SJSA1 (cell line): ENCODE measurements around the gene HOOK2. TPM values are rescaled to one million over a fixed set of nuclear protein-coding genes. Genes with fewer than 3 reads are reported as not detected.

Experiments used
- DNase-seq, 2 experiments: peaks; one replicate each; pipeline ENCODE4 v3.0.0-alpha.2; 2015 to 2020; ENCODE audit warnings: low spot score in 2 of 2, low read depth in 1 of 2
- H3K27ac ChIP-seq: fragments of 250-450 bp; sonication (Bioruptor Pico); 2 replicates; pipeline ENCODE4 v1.5.1; 2020; ENCODE audit warnings: mild to moderate bottlenecking, moderate library complexity
- H3K27me3 ChIP-seq: fragments of 250-450 bp; sonication (Bioruptor Pico); replicated peaks from 2 replicates; pipeline ENCODE4 v1.5.1; 2020; ENCODE audit warnings: mild to moderate bottlenecking, moderate library complexity
- H3K36me3 ChIP-seq: fragments of 250-450 bp; sonication (Bioruptor Pico); 2 replicates; pipeline ENCODE4 v1.5.1; 2020; ENCODE audit warnings: mild to moderate bottlenecking
- H3K4me1 ChIP-seq: fragments of 250-450 bp; sonication (Bioruptor Pico); replicated peaks from 2 replicates; pipeline ENCODE4 v1.6.1; 2021; ENCODE audit warnings: mild to moderate bottlenecking
- H3K4me3 ChIP-seq: fragments of 250-450 bp; sonication (Bioruptor Pico); 2 replicates; pipeline ENCODE4 v1.5.1; 2020; ENCODE audit warnings: mild to moderate bottlenecking
- H3K9me3 ChIP-seq: fragments of 250-450 bp; sonication (Bioruptor Pico); replicated peaks from 2 replicates; pipeline ENCODE4 v1.5.1; 2020; ENCODE audit warnings: mild to moderate bottlenecking
- total RNA-seq: library from RNA; depleted of rRNA; stranded (reverse); fragments of >200 nt; shearing (Covaris generic); gene quantifications from 2 replicates; pipeline ENCODE4 v1.2.3, GENCODE V29; 2014

Gene HOOK2
- total RNA-seq, 1 experiment from 2014 or later = 12.4 TPM

DNA sequence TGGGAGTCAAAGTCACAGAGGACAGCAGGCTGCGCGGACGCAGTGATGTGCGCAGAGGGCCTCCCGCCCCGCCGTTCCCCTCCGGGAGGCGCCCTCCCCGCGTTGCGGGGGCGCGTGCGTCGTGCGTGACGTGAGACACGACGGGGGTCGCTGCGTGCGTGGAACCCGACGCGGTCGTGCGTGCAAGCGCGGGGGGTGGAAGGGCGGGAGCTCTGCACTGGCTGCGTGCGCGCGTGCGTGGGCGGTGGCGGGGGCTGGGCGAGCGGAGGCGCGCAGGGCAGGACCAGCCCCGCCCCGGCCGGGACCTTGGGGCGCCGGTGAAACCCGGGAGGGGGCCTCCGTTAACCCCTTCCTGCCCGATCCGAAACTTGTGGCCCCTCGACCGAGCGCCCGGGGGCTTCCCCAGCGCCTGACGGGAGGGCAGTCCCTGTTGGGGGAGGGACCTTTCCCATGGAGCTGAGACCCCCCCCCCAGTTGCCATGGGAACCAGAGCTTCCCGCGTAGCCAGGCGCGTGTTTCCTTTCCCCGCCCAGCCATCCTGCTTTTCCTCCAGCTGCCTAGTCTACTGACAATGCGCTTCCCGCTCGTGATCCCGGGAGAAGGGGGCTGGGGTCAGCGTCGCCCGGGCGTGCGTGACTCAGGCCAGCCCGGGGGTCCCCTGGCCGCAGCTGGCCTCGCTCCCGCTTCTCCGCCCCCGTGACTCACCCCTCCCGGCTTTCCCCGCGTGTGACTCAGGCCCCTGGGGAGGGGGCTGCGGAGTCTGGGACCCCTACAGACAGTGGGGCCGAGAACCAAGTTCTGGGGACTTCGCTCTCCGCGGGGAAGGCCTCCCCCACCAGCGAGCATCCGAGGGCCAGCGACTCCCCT is 7.3 kb upstream of the HOOK2 start:
- Histone ChIP-seq H3K4me3 (peak overlapping the region; percentile 38), H3K36me3 (no peaks in the 10 kb centered on the region), H3K27me3 (no peaks in the 10 kb centered on the region), H3K9me3 (no peaks in the 10 kb centered on the region), H3K4me1 (peaks cover 76% of the 10 kb centered on the region), H3K27ac (peak overlapping the region; percentile 77)
- peak; percentile 91 for DNase-seq

DNA sequence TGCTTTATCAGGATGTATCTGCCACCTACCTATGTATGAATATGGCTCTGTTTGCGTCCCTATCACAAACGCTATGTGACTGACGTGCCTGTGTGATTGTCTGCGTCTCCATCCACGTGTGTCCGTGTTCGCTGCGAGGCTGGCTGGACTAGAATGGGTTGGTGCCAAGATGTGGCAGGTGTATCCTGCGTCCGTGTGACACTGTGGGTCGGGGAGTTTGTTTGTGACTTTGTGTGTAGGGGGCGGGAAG is 6.7 kb upstream of the HOOK2 start:
- Histone ChIP-seq H3K9me3 (no peaks in the 10 kb centered on the region), H3K4me1 (peaks cover 74% of the 10 kb centered on the region), H3K4me3 (peak overlapping the region; percentile 38), H3K27ac (peak overlapping the region; percentile 77), H3K27me3 (no peaks in the 10 kb centered on the region), H3K36me3 (no peaks in the 10 kb centered on the region)
- no peak for DNase-seq

DNA sequence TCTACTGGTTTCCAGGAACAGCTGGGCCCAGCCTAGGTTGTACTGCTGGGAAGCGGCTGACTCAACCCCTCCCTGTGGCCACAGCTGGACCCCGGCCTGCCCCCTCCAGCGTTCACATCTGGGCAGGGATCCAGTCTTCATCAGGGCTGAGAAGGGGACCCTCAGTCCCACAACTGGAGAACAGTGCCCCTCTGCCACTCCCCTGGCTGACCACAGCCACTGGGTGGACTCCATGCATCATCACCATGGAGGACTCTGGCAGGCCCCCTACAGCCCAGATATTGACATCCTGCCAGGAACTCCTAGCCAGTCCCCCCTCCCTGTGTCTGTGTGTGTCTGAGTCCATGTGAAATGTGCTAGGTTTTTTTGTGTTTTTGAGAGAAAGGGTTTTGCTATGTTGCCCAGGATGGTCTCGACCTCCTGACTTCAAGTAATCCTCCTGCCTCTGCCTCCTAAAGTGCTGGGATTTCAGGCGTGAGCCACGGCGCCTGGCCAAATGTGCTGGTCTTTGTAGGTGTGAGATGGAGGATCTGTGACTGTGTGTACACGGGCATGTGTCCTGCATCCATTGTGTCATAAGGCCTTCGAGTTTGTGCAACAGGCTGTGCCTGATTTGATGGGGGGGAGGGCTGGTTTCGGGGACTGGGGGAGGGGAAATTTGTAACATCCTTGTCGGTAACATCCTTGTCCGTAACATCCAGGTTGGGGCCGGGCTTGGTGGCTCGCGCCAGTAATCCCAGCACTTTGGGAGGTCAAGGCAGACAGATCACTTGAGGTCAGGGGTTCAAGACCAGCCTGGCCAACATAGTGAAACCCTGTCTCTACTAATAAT is 4.0 kb upstream of the HOOK2 start:
- Histone ChIP-seq H3K9me3 (no peaks in the 10 kb centered on the region), H3K4me1 (peaks cover 52% of the 10 kb centered on the region), H3K27me3 (no peaks in the 10 kb centered on the region), H3K4me3 (no peak overlapping the region), H3K36me3 (0 out of 2 replicates have a peak, but pooled peaks cover 4% of the 10 kb centered on the region), H3K27ac (peak overlapping the region; percentile 62)
- DNase-seq = peak; percentile 65 to 70

DNA sequence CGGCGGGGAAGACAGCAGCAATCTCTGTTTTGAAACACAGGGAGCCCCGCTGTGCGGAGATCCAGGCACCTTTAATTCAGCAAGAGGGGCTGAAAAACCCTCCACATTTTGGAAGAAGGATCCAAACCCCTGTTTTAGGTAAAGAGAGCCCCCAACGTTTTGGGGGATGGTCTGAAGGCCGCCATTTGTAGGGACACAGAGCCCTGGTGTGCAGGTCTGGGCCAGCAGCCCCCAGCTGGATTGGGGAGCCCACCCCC is 3.5 kb upstream of the HOOK2 start:
- Histone ChIP-seq H3K4me1 (peaks cover 48% of the 10 kb centered on the region), H3K9me3 (no peaks in the 10 kb centered on the region), H3K4me3 (peak overlapping the region; percentile 42), H3K27ac (peak overlapping the region; percentile 62), H3K27me3 (no peaks in the 10 kb centered on the region), H3K36me3 (0 out of 2 replicates have a peak, but pooled peaks cover 4% of the 10 kb centered on the region)
- DNase-seq = no peak

DNA sequence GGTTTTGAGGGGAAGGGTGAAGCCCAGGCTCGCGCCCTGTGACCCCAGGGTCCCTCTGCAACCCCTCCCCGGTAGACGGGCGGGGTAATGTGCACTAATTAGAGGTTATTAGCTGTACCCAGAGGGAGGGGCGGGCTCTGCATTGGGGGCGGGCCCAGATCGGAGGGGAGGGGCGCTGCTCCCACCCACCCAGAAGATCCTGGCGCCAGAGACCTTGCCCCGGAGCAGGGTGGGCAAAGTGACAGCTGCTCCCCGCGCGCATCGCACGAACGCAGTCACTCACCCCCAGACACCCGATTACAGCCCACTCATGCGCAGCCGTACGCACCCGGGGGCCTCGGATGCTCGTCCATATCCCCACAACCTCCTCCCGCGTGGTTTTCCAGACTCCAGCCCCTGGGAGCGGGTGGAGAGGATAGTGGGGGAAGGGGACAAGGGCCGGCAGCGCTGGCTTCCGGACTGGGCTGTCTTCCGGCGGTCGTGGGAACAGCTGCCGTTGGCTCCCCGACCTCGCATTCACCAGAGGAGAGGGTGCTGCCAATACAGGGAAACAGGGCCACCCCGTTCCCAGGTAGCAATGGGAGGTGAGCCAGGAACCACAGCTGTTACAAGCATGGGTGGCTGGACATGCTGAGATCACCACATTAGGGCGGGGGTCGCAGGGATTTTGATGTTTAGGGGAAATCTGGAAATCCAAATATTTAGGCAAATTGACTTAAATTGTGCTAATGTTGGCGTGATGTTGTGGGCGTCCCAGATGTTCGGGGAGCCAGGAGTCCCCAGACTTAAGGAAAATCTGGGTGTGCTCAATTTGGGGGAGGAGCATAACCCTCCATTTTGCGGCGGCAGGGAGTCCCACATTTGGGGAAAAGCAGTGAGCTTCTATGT is 2.9 kb upstream of the HOOK2 start:
- H3K27ac ChIP-seq = peak overlapping the region; percentile 62
- H3K36me3 ChIP-seq = 0 out of 2 replicates have a peak, but pooled peaks cover 4% of the 10 kb centered on the region
- H3K4me3 ChIP-seq = peak overlapping the region; percentile 42
- peaks cover 48% of the 10 kb centered on the region for H3K4me1 ChIP-seq
- no peaks in the 10 kb centered on the region for H3K27me3 ChIP-seq
- peak; percentile 79 to 85 for DNase-seq
- no peaks in the 10 kb centered on the region for H3K9me3 ChIP-seq

DNA sequence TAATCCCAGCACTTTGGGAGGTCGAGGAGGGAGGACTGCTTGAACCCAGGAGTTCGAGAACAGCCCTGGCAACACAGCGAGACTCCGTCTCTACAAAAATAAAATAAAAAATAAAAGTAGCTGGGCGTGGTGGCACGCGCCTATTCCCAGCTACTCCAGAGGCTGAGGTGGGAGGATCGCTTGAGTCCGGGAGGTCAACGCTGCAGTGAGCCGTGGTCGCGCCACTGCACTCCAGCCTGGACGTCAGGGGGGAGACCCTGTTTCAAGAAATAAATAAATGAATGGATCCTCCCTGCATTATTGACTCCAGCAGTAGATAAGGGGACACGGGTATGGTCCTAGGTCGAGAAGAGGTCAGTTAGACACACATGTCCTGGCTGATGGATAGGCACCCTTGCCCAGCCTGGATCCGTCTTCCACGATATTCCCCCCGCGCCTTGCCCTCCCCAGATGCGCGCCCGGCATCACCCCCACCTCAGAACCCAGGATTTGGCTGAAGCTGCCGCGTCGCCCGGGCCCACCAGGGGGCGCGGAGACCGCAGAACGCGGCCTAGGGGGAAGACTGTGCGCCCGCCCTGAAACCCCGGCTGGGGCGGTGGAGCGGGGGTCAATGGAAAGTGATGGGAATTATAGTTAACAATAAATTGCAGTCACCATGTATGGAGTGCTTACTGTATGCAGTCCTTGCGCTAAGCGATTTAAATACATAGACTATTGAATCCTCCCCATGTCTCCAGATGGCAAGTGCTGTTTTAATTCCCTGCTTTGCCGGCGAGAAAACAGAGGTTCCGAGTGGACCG is 2.1 kb upstream of the HOOK2 start:
- Histone ChIP-seq H3K36me3 (0 out of 2 replicates have a peak, but pooled peaks cover 4% of the 10 kb centered on the region), H3K27me3 (no peaks in the 10 kb centered on the region), H3K9me3 (no peaks in the 10 kb centered on the region), H3K27ac (peak overlapping the region; percentile 62; the same call in 1 of the 2 replicates), H3K4me3 (peak overlapping the region; percentile 42), H3K4me1 (peaks cover 39% of the 10 kb centered on the region)
- peak; percentile 80 to 85 for DNase-seq

DNA sequence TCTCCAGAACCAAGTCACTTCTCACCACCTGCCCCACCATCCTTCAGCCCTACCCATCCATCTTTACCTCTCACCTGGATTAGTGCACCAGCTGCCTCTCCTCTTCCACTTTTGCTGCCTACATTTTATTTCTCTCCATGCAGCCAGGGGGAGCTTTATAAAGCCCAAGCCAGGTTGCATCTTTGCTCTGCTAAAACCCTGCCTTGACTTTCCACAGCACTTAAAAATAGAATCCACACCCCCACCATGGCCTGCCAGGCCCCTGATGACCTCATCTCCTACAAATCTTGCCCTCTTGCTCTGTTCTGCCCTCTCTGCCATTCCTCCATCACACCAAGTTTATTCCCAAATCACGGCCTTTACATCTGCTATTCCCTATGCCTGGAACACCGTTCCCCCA is 1.8 kb downstream of the HOOK2 start:
- Histone ChIP-seq H3K4me1 (peaks cover 21% of the 10 kb centered on the region), H3K36me3 (0 out of 2 replicates have a peak, but pooled peaks cover 4% of the 10 kb centered on the region), H3K27me3 (no peaks in the 10 kb centered on the region), H3K9me3 (no peaks in the 10 kb centered on the region), H3K27ac (no peak overlapping the region), H3K4me3 (no peak overlapping the region)
- peak; percentile 26 to 47 for DNase-seq

DNA sequence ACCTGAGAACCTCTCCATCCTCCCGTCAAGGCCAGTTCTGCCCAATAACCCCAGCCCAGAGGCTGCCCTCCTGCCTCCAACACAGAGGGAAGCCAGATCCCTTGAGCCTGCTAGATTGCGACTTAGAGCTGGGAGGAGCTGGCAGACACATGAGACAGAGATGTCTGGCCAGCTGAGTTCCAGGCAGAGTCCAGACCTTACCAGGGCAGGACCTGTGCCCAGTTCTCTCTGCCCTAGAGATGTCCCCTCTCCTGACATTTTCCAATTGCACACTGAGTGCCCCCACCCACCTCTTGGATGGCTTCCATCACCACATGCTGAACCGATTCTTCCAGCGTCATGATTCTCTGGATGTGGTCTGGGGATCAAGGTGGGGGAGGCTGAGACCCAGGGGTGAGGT is 3.0 kb downstream of the HOOK2 start:
- H3K27ac ChIP-seq = no peak overlapping the region
- no peak for DNase-seq
- peaks cover 13% of the 10 kb centered on the region for H3K4me1 ChIP-seq
- 0 out of 2 replicates have a peak, but pooled peaks cover 4% of the 10 kb centered on the region for H3K36me3 ChIP-seq
- H3K4me3 ChIP-seq = no peak overlapping the region
- no peaks in the 10 kb centered on the region for H3K9me3 ChIP-seq
- no peaks in the 10 kb centered on the region for H3K27me3 ChIP-seq

DNA sequence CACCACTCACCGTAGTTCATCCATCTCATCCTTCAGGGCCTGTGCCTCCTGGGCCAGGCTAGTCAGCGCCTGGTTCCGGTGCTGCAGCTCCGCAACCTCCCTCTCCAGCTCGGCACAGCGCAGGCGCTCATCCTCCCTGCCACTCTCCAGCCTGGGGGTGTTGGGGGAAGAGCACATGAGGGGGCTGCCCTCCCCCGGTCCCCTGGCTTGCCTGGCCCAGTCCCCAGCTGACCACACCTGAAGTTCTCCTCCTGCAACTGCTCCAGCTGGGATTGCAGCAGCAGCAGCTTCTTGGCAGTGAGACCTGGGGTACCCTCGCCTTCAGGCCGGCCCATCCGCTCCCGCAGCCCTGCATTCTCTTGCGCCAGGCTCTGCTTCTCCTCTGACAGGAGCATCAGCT is 4.4 kb downstream of the HOOK2 start:
- Histone ChIP-seq H3K4me1 (peaks cover 11% of the 10 kb centered on the region), H3K27me3 (no peaks in the 10 kb centered on the region), H3K27ac (no peak overlapping the region), H3K36me3 (0 out of 2 replicates have a peak, but pooled peaks cover 4% of the 10 kb centered on the region), H3K4me3 (no peak overlapping the region), H3K9me3 (no peaks in the 10 kb centered on the region)
- DNase-seq = no peak

DNA sequence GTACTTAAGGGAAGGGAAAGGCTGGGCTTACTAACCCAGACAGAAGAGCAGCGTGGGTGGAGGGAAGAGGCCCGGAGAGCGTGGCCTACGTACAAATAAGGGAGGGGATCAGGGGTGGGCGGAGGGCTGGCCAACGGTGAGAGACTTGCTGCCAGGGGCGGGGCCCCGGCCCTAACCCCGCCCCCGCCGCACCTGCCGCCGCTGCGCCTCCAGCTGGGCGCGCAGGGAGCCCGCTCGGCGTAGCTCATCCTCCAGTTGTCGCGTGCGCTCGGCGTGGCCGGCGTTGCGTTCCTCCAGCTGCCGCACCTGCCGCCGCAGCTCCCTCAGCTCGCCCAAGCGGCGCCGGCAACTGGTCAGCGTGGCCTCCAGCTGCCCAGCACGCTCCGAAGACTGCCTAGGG is 5.7 kb downstream of the HOOK2 start:
- no peaks in the 10 kb centered on the region for H3K36me3 ChIP-seq
- DNase-seq = no peak
- no peaks in the 10 kb centered on the region for H3K9me3 ChIP-seq
- H3K27ac ChIP-seq = no peak overlapping the region
- H3K4me3 ChIP-seq = no peak overlapping the region
- no peaks in the 10 kb centered on the region for H3K27me3 ChIP-seq
- H3K4me1 ChIP-seq = peaks cover 9% of the 10 kb centered on the region

DNA sequence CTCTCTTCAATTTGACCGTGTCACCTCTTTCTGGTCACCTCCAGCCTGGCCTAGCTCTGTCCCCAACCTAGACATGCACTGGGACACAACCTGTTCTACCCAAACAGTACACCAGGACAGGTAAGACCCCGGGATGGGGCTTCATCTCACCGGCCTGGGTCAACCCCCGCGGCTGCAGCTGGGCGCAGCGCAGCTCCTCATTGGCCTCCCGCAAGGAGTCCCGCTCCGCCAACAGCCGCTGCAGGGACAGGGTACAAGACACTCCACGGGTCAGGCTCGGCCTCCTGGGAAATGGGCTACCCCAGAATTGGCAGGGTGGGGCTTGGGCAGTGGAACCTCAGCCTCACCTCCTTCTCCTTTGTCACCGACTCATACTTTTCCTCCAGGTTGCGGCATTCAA is 7.7 kb downstream of the HOOK2 start:
- H3K27me3 ChIP-seq = no peaks in the 10 kb centered on the region
- DNase-seq = no peak
- no peaks in the 10 kb centered on the region for H3K9me3 ChIP-seq
- 0 out of 2 replicates have a peak, but pooled peaks cover 3% of the 10 kb centered on the region for H3K4me1 ChIP-seq
- H3K4me3 ChIP-seq = no peak overlapping the region
- 0 out of 2 replicates have a peak, but pooled peaks cover 2% of the 10 kb centered on the region for H3K36me3 ChIP-seq
- no peak overlapping the region for H3K27ac ChIP-seq

DNA sequence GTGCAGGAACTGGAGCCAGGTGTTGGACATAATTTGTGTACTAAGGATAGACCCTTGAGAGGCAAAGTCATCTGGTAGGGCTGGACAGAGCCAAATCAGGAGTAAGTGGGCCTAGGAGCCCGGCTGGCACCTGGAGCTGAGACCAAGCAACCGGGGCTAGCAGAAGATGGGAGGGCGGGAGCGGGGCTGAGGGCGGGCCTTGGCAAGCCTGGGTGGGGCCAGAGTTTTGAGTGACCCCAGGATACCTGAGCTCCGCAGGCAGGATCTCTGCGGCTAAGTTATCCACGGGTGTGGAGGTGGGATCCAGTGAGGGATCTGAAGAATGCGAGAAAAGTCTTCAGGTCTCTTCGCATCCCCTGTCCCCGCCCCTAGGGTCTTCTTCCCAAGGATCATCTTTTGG is 8.2 kb downstream of the HOOK2 start:
- no peak overlapping the region for H3K4me3 ChIP-seq
- no peaks in the 10 kb centered on the region for H3K27me3 ChIP-seq
- no peak for DNase-seq
- no peaks in the 10 kb centered on the region for H3K9me3 ChIP-seq
- H3K4me1 ChIP-seq = 0 out of 2 replicates have a peak, but pooled peaks cover 3% of the 10 kb centered on the region
- H3K36me3 ChIP-seq = 0 out of 2 replicates have a peak, but pooled peaks cover 2% of the 10 kb centered on the region
- no peak overlapping the region for H3K27ac ChIP-seq
